A549 (cell line): ENCODE results near the gene HEATR1. TPM values are rescaled to one million over a fixed set of nuclear protein-coding genes. Genes with fewer than 3 reads are reported as not detected.
"Not testable (repeated sequence)": the region's sequence is repeated elsewhere in the genome, so short reads cannot be mapped to it uniquely, and the experiment has no call there.

Experiments
- ATAC-seq, 2 experiments: fragments of 200-7000 bp in 1 of 2; fragments of >200 bp in 1 of 2; cut with Nextera tagmentation in 1 of 2; cut with Tn5 transposase in 1 of 2; 3 replicates each; pipeline versions ENCODE4 v1.8.0 to v1.9.1; 2018 to 2020; ENCODE audit warnings: mild to moderate bottlenecking in 1 of 2, moderate library complexity in 1 of 2
- CTCF ChIA-PET: fragments of 300-600 bp; sonication (Branson Sonifier 250); formaldehyde crosslinking; extraction: SDS; loops from one replicate; lab custom pipeline; 2021; ENCODE audit warnings: antibody characterized with exemption, inconsistent platforms; lab: Yijun Ruan, JAX
- POLR2A ChIA-PET: fragments of 350-600 bp; formaldehyde crosslinking; extraction: SDS; loops from one replicate; lab custom pipeline; 2021; ENCODE audit warnings: antibody characterized with exemption, inconsistent platforms; lab: Yijun Ruan, JAX
- DNase-seq, 2 experiments: peaks; one replicate each; pipeline versions ENCODE4 v3.0.0 to v3.0.0-alpha.2; 2011 to 2016; ENCODE audit warnings: low read depth in 1 of 2, low spot score in 1 of 2
- FAIRE-seq: peaks from 2 replicates; lab custom pipeline; 2011; peaks lifted over from hg19 to GRCh38; lab: Jason Lieb, UNC
- H3K27ac ChIP-seq, 2 experiments: fragments of >200 bp; sonication (Bioruptor Twin); formaldehyde crosslinking; 3 replicates each; pipeline ENCODE4 v1.5.1; 2016 to 2017
- H3K4me1 ChIP-seq: fragments of >200 bp; sonication (Bioruptor Twin); formaldehyde crosslinking; 3 replicates; pipeline ENCODE4 v1.6.1; 2016
- H3K4me2 ChIP-seq: fragments of >200 bp; sonication (Bioruptor Twin); formaldehyde crosslinking; 3 replicates; pipeline ENCODE4 v1.6.1; 2016
- H3K4me3 ChIP-seq: fragments of >200 bp; sonication (Bioruptor Twin); formaldehyde crosslinking; 3 replicates; pipeline ENCODE4 v1.5.1; 2016
- H3K9me3 ChIP-seq: fragments of >200 bp; sonication (Bioruptor Twin); formaldehyde crosslinking; 3 replicates; pipeline ENCODE4 v1.6.1; 2016
- EHMT2 ChIP-seq: fragments of 200-600 bp; sonication (generic); IDR thresholded peaks from 2 replicates; pipeline ENCODE4 v1.6.1; 2016; ENCODE audit warnings: antibody characterized with exemption, low read depth, mild to moderate bottlenecking, moderate library complexity
- EP300 ChIP-seq, 2 experiments: fragments of >200 bp; sonication (Bioruptor Twin); formaldehyde crosslinking; IDR thresholded peaks; 2 replicates in 1 of 2; 3 replicates in 1 of 2; pipeline ENCODE4 v1.6.1; 2016 to 2017
- FOSL2 ChIP-seq, 2 experiments: fragments of 450-650 bp in 1 of 2; fragments of >200 bp in 1 of 2; sonication (Bioruptor Twin) in 1 of 2; formaldehyde crosslinking; IDR thresholded peaks; 2 replicates each; pipeline versions ENCODE4 v1.5.0 to v1.6.1; 2016 to 2020; ENCODE audit warnings: mild to moderate bottlenecking in 1 of 2, moderate library complexity in 1 of 2
- FOXS1 ChIP-seq: fragments of 250-450 bp; sonication (Bioruptor Pico); IDR thresholded peaks from 2 replicates; pipeline ENCODE4 v1.5.0; 2020; ENCODE audit warnings: mild to moderate bottlenecking, moderate library complexity
- HDAC2 ChIP-seq: fragments of 200-600 bp; sonication (generic); IDR thresholded peaks from 2 replicates; pipeline ENCODE4 v1.6.1; 2016
- HEYL ChIP-seq: fragments of 250-450 bp; sonication (Bioruptor Pico); IDR thresholded peaks from 2 replicates; pipeline ENCODE4 v1.8.0; 2021; ENCODE audit warnings: mild to moderate bottlenecking, moderate library complexity
- HOXB13 ChIP-seq: fragments of 250-450 bp; sonication (Bioruptor Pico); IDR thresholded peaks from 2 replicates; pipeline ENCODE4 v1.5.0; 2020; ENCODE audit warnings: low read depth, mild to moderate bottlenecking, moderate library complexity
- JUN ChIP-seq, 2 experiments: fragments of >200 bp; sonication (Bioruptor Twin); formaldehyde crosslinking; IDR thresholded peaks; 2 replicates in 1 of 2; 3 replicates in 1 of 2; pipeline ENCODE4 v1.6.1; 2016 to 2017
- JUNB ChIP-seq: fragments of >200 bp; sonication (Bioruptor Twin); formaldehyde crosslinking; IDR thresholded peaks from 2 replicates; pipeline ENCODE4 v1.6.1; 2016
- KDM1A ChIP-seq: fragments of 200-600 bp; sonication (generic); IDR thresholded peaks from 2 replicates; pipeline ENCODE4 v1.6.1; 2016; ENCODE audit warnings: low read depth, mild to moderate bottlenecking
- MAX ChIP-seq: IDR thresholded peaks from 2 replicates; pipeline ENCODE4 v1.6.1; 2012
- PHF8 ChIP-seq: fragments of 200-600 bp; sonication (generic); IDR thresholded peaks from 2 replicates; pipeline ENCODE4 v1.6.1; 2016; ENCODE audit warnings: low read depth, mild to moderate bottlenecking, antibody characterized with exemption, moderate library complexity, borderline replicate concordance
- RFX5 ChIP-seq: fragments of 450-650 bp; IDR thresholded peaks from 2 replicates; pipeline ENCODE4 v1.7.1; 2014; ENCODE audit warnings: antibody characterized with exemption, mild to moderate bottlenecking, moderate library complexity
- SMC3 ChIP-seq: fragments of >200 bp; sonication (Bioruptor Twin); formaldehyde crosslinking; IDR thresholded peaks from 3 replicates; pipeline ENCODE4 v1.6.1; 2018; ENCODE audit warnings: inconsistent platforms
- TP53 ChIP-seq: fragments of 250-450 bp; sonication (Bioruptor Pico); IDR thresholded peaks from 2 replicates; pipeline ENCODE4 v1.5.0; 2021; ENCODE audit warnings: mild to moderate bottlenecking, moderate library complexity
- ZC3H11A ChIP-seq: fragments of 450-650 bp; IDR thresholded peaks from 2 replicates; pipeline ENCODE4 v1.6.1; 2014; ENCODE audit warnings: antibody characterized with exemption, mild to moderate bottlenecking
- ZNF302 ChIP-seq: fragments of 250-450 bp; sonication (Bioruptor Pico); IDR thresholded peaks from 2 replicates; pipeline ENCODE4 v1.9.0; 2021; ENCODE audit warnings: inconsistent platforms, mild to moderate bottlenecking, moderate library complexity
- ZSCAN20 ChIP-seq: fragments of 250-450 bp; sonication (Bioruptor Pico); IDR thresholded peaks from 2 replicates; pipeline ENCODE4 v1.8.0; 2022; ENCODE audit warnings: mild to moderate bottlenecking, moderate library complexity
- WGBS: methylation state at CpG from one replicate; pipeline ENCODE4 v1.1.6; 2017; ENCODE audit errors: missing lambda C conversion rate; 5-methylcytosine and 5-hydroxymethylcytosine counted together
- polyA plus RNA-seq, 4 experiments: library from polyadenylated mRNA; depleted of rRNA in 3 of 4; stranded (reverse); fragments of >200 nt; fragmentation: RNase III in 1 of 4; extraction: RNeasy Plus Mini Kit Qiagen cat#74134 plus additional on column Dnase treatment in 1 of 4; gene quantifications; 2 replicates in 3 of 4; 3 replicates in 1 of 4; pipeline ENCODE4 v1.2.3, GENCODE V29; 2011 to 2017
- TF ChIP-seq, protein P1 (sequence below): fragments of >200 bp; sonication (Bioruptor Twin); formaldehyde crosslinking; IDR thresholded peaks from 3 replicates; pipeline ENCODE4 v1.6.1; 2016
- TF ChIP-seq, protein P2 (sequence below): IDR thresholded peaks from 2 replicates; pipeline ENCODE4 v1.6.1; 2012; ENCODE audit warnings: low read depth, borderline replicate concordance
- TF ChIP-seq, protein P3 (sequence below): fragments of 200-600 bp; sonication (generic); IDR thresholded peaks from 2 replicates; pipeline ENCODE4 v1.6.1; 2016; ENCODE audit warnings: antibody characterized with exemption, mild to moderate bottlenecking, moderate library complexity

The HEATR1 gene
- polyA plus RNA-seq, 2 of the 4 experiments (the other 2 are of a cell fraction), result 22.3 to 50.1 TPM

DNA sequence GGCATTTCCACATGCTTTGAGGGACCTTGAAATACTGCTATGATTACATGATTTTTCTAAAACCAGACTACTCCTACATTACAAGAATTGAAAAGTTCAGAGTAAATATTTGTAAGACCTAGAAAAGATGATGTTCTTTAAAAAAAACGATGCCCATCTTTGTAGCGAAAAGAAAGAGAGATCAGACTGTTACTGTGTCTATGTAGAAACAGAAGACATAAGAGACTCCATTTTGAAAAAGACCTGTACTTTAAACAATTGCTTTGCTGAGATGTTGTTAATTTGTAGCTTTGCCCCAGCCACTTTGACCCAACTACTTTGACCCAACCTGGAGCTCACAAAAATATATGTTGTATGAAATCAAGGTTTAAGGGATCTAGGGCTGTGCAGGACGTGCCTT, 100.0 kb downstream of the HEATR1 start:
- not testable (repeated sequence) for H3K4me3 ChIP-seq, H3K27ac ChIP-seq, H3K4me2 ChIP-seq, DNase-seq, FAIRE-seq
- 84% methylated on average over 3 of the region's 3 CpGs for WGBS
- CTCF ChIA-PET, result interaction anchor here (0.7 kb wide), 1 partner anchor 14 kb away, joined by 3 read pairs; no protein-coding TSS in a partner anchor
- TF ChIP-seq HOXB13 (CRISPR knock-in tag) (peak; percentile 71; the same call in 1 of the 2 replicates), ZSCAN20 (peak; percentile 71), ZNF302 (peak; percentile 39; the same call in 1 of the 2 replicates), HEYL (CRISPR knock-in tag) (peak; percentile 82; the same call in 1 of the 2 replicates)
- TF ChIP-seq, all 56 proteins: peak for 4; not testable (repeated sequence) for 52
- H3K9me3 ChIP-seq, POLR2A ChIA-PET, ATAC-seq: not testable (repeated sequence)
- H3K4me1 ChIP-seq, result peaks cover 17% of the 10 kb centered on the region

GRCh38 chr1:236502972-236503639, 101.2 kb downstream of the HEATR1 start:
- POLR2A ChIA-PET, result interaction anchor here (0.7 to 1.1 kb wide), 3 partner anchors 14 to 119 kb away, joined by 3 to 10 read pairs (median 3); no protein-coding TSS in a partner anchor
- CTCF ChIA-PET, result interaction anchor here (0.6 to 2.0 kb wide), 6 partner anchors 9 to 394 kb away, joined by 3 to 8 read pairs (median 4); partner anchors contain the start of gene LGALS8
- TF ChIP-seq, protein P1, sequence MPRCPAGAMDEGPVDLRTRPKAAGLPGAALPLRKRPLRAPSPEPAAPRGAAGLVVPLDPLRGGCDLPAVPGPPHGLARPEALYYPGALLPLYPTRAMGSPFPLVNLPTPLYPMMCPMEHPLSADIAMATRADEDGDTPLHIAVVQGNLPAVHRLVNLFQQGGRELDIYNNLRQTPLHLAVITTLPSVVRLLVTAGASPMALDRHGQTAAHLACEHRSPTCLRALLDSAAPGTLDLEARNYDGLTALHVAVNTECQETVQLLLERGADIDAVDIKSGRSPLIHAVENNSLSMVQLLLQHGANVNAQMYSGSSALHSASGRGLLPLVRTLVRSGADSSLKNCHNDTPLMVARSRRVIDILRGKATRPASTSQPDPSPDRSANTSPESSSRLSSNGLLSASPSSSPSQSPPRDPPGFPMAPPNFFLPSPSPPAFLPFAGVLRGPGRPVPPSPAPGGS, result peak; percentile 46; the same call in 1 of the 3 replicates
- TF ChIP-seq EHMT2, result no peak
- peak in 1 of 2 experiments; percentile 41; a peak in 2 of 5 replicates for TF ChIP-seq JUN (IDR thresholded peaks at IDR 0.05)
- TF ChIP-seq RFX5, result no peak
- TF ChIP-seq, protein P2, sequence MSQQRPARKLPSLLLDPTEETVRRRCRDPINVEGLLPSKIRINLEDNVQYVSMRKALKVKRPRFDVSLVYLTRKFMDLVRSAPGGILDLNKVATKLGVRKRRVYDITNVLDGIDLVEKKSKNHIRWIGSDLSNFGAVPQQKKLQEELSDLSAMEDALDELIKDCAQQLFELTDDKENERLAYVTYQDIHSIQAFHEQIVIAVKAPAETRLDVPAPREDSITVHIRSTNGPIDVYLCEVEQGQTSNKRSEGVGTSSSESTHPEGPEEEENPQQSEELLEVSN, result 0 out of 2 replicates have a peak, but pooled peaks have one; percentile 29
- peak; percentile 39 for TF ChIP-seq MAX
- peak; percentile 19 to 24; a peak in 1 of 5 replicates for TF ChIP-seq EP300 (IDR thresholded peaks at IDR 0.05)
- Histone ChIP-seq H3K27ac (peak overlapping the region; percentile 76 to 83), H3K4me1 (peaks cover 17% of the 10 kb centered on the region), H3K4me3 (peak overlapping the region; percentile 27), H3K9me3 (no peaks in the 10 kb centered on the region), H3K4me2 (peak overlapping the region; percentile 81)
- no peak for FAIRE-seq
- 12% methylated on average over 15 of the region's 15 CpGs for WGBS
- DNase-seq, result peak; percentile 60 to 86
- ATAC-seq, result peak; percentile 92 to 93

- Histone ChIP-seq H3K9me3 (no peaks in the 10 kb centered on the region), H3K4me1 (peaks cover 17% of the 10 kb centered on the region), H3K27ac (peak overlapping the region; percentile 76 to 83), H3K4me3 (peak overlapping the region; percentile 27; the same call in 2 of the 3 replicates)
- peak in 1 of 2 experiments; percentile 21; a peak in 2 of 6 replicates for ATAC-seq
- 2% methylated on average over 2 of the region's 2 CpGs for WGBS
- CTCF ChIA-PET, result interaction anchor here (0.6 to 2.0 kb wide), 6 partner anchors 8 to 394 kb away, joined by 3 to 8 read pairs (median 4); partner anchors contain the start of gene LGALS8
- TF ChIP-seq, protein P3, sequence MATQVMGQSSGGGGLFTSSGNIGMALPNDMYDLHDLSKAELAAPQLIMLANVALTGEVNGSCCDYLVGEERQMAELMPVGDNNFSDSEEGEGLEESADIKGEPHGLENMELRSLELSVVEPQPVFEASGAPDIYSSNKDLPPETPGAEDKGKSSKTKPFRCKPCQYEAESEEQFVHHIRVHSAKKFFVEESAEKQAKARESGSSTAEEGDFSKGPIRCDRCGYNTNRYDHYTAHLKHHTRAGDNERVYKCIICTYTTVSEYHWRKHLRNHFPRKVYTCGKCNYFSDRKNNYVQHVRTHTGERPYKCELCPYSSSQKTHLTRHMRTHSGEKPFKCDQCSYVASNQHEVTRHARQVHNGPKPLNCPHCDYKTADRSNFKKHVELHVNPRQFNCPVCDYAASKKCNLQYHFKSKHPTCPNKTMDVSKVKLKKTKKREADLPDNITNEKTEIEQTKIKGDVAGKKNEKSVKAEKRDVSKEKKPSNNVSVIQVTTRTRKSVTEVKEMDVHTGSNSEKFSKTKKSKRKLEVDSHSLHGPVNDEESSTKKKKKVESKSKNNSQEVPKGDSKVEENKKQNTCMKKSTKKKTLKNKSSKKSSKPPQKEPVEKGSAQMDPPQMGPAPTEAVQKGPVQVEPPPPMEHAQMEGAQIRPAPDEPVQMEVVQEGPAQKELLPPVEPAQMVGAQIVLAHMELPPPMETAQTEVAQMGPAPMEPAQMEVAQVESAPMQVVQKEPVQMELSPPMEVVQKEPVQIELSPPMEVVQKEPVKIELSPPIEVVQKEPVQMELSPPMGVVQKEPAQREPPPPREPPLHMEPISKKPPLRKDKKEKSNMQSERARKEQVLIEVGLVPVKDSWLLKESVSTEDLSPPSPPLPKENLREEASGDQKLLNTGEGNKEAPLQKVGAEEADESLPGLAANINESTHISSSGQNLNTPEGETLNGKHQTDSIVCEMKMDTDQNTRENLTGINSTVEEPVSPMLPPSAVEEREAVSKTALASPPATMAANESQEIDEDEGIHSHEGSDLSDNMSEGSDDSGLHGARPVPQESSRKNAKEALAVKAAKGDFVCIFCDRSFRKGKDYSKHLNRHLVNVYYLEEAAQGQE, result no peak
- TF ChIP-seq KDM1A (no peak; the same call in 1 of the 2 replicates), FOSL2 (IDR thresholded peaks at IDR 0.05) (no peak), FOSL2 (CRISPR knock-in tag; IDR thresholded peaks at IDR 0.05) (peak; percentile 13; the same call in 1 of the 2 replicates), PHF8 (no peak), ZSCAN20 (no peak), HDAC2 (peak; percentile 95), MAX (0 out of 2 replicates have a peak, but pooled peaks have one; percentile 27), ZC3H11A (no peak), SMC3 (no peak), JUNB (no peak), TP53 (CRISPR knock-in tag) (no peak), FOXS1 (CRISPR knock-in tag) (0 out of 2 replicates have a peak, but pooled peaks have one; percentile 35)
- TF ChIP-seq, all 56 proteins: peak for 4
- H3K4me2 ChIP-seq, result peak overlapping the region; percentile 81
- FAIRE-seq (no peak), DNase-seq (peak in 1 of 2 experiments; percentile 70)
- POLR2A ChIA-PET, result interaction anchor here (0.7 to 1.1 kb wide), 3 partner anchors 15 to 118 kb away, joined by 3 to 10 read pairs (median 3); no protein-coding TSS in a partner anchor
Observed at GRCh38 chr1:236502579-236502971, 101.7 kb downstream of the HEATR1 start.
